Measurements from ENCODE around the gene TIPIN.
"Not testable (repeated sequence)": the region's sequence is repeated elsewhere in the genome, so short reads cannot be mapped to it uniquely, and the experiment has no call there.

Gene TIPIN

DNA sequence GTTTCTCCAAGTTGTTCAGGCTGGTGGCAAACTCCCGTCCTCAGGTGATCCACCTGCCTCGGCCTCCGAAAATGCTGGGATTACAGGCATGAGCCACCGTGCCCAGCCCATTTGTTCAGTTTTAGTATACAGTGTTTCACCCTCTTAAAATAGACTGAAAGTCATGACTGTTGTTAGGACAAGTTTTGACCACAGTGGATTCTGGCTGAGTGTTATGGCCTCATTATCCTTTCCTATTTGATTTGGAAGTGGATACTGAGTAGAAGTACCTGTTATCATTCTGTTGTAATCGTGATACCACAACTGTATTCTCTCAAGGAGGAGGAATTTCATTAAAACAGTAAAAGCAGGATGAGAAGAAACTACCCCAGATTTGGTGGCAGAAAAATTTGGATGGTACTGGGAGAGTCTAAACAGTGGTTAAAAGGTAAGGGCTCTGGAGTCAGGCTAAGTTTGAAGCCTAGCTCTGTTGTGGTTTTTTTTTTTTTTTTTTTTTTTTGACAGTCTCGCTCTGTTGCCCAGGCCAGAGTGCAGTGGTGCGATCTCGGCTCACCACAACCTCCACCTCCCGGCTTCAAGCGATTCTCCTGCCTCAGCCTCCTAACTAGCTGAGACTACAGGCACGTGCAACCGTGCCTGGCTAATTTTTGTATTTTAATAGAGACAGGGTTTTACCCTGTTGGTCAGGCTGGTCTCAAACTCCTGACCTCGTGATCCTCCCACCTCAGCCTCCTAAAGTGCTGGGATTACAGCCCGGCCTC is 32.8 kb upstream of the TIPIN start:
- H3K9me3 Mint-ChIP-seq, result no peaks in the 10 kb centered on the region
- peaks cover 78% of the 10 kb centered on the region for H3K4me1 Mint-ChIP-seq
- peak overlapping the region; percentile 97 for H3K4me3 Mint-ChIP-seq
- H3K36me3 Mint-ChIP-seq, result peaks cover 4% of the 10 kb centered on the region
- peak overlapping the region; percentile 68 for H3K27ac Mint-ChIP-seq
- H3K27me3 Mint-ChIP-seq, result no peaks in the 10 kb centered on the region

DNA sequence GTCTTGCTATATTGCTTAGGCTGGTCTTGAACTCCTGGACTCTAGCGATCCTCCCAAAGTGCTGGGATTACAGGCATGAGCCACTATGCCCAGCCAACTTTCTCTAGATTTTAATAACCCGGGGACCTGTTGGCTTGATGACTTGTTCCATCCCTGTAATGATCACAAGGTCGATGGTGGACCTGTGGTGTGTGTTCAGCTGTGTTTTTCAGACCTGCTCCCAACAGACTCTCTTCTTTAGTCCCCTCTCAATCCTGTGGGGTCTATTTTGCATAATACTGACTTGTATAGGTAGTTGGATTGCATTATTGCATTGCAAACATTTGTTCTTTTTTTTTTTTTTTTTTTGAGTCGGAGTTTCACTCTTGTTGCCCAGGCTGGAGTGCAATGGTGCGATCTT is 32.1 kb upstream of the TIPIN start:
- Mint-ChIP-seq H3K27ac (peak overlapping the region; percentile 68), H3K9me3 (no peaks in the 10 kb centered on the region), H3K4me3 (peak overlapping the region; percentile 97), H3K36me3 (peaks cover 4% of the 10 kb centered on the region), H3K4me1 (peaks cover 71% of the 10 kb centered on the region), H3K27me3 (no peaks in the 10 kb centered on the region)

DNA sequence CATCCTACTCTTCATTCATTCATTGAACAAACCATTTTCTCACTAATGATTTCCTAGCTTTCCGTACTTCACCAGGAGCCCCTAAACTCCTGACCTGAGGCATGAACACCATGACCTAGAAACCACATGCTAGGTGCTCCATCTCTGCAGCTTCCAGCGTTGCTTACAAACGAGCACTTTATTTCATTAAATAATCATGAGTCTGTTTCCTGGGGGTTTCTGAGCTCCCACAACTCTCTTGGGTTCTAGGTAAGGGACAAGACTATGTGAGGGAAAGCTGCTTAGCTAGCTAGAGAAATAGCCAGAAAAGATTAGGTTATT is 31.5 kb upstream of the TIPIN start:
- H3K4me1 Mint-ChIP-seq, result peaks cover 69% of the 10 kb centered on the region
- peaks cover 4% of the 10 kb centered on the region for H3K36me3 Mint-ChIP-seq
- peak overlapping the region; percentile 97 for H3K4me3 Mint-ChIP-seq
- peak overlapping the region; percentile 94 for H3K27ac Mint-ChIP-seq
- H3K27me3 Mint-ChIP-seq, result no peaks in the 10 kb centered on the region
- no peaks in the 10 kb centered on the region for H3K9me3 Mint-ChIP-seq

DNA sequence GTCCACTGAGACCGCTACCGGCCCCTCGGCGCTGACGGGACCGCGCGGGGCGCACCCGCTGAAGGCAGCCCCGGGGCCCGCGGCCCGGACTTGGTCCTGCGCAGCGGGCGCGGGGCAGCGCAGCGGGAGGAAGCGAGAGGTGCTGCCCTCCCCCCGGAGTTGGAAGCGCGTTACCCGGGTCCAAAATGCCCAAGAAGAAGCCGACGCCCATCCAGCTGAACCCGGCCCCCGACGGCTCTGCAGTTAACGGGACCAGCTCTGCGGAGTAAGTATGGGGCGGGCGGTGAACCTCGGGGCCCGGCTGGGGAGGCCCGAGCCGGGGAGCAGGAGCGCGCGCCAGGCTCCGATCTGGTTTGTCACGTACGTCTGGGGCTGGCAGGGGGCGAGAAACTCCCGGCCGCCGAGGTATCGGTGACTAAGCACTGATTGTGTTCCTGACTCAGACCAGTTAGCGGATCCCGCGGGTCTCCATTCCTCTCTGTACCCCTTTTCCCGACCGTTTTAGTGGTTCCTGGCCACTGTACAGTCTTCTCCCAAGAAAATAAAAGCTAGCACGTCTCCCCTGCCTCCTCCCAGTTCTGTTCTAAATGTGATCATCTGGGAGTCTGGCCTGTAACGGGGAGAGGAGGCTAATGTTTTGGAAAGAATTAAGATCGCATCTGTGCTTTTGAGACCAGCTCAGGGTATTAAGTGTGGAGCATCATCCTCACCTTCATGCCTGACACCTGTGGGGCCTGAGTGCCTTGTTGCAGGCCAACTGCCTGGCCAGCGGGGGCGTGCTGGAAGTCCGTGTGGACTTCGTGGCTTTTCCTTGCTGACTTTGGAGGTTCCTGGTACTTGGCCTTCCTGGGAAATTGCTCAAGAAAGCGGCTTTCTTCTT is 30.9 kb upstream of the TIPIN start:
- H3K27ac Mint-ChIP-seq, result peak overlapping the region; percentile 94
- H3K36me3 Mint-ChIP-seq, result peaks cover 4% of the 10 kb centered on the region
- H3K9me3 Mint-ChIP-seq, result no peaks in the 10 kb centered on the region
- peak overlapping the region; percentile 97 for H3K4me3 Mint-ChIP-seq
- peaks cover 65% of the 10 kb centered on the region for H3K4me1 Mint-ChIP-seq
- H3K27me3 Mint-ChIP-seq, result no peaks in the 10 kb centered on the region

DNA sequence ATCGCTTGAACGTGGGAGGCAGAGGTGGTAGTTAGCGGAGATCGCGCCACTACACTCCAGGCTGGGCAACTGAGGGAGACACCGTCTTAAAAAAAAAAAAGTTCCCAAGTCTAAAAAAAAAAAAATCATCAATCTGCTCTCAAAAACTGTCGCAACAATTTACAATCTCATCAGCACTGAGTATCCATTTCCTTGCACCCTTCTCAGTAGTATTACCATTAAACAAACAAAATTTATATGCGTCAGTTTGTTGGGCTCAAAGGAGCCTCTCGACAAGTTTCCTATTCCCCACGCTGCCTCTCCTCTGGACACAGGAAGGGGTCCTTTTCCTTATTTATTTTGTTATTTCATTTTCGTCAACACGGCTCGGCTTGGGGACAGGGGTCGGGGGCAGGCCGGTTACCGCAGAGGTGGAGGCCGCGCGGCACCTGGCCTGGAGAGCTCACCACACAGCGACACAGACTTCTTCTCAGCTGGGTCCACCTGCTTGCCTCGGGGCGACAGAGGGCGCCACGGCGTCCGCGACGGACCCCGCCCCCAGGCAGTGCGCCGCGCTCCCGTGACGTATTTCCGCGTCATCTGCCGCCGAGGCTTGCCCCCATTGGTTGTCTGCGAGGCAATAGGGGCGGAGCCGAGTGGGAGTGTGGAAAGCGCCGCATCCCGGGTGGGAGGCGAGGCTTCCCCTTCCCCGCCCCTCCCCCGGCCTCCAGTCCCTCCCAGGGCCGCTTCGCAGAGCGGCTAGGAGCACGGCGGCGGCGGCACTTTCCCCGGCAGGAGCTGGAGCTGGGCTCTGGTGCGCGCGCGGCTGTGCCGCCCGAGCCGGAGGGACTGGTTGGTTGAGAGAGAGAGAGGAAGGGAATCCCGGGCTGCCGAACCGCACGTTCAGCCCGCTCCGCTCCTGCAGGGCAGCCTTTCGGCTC is 30.0 kb upstream of the TIPIN start, which contains the start of gene MAP2K1:
TSS of gene MAP2K1 (plus strand) at position 709 of the 920 bp plus-strand sequence. CDS start 436 bp downstream, outside the sequence.
- H3K27me3 Mint-ChIP-seq, result no peaks in the 10 kb centered on the region
- peaks cover 4% of the 10 kb centered on the region for H3K36me3 Mint-ChIP-seq
- peak within 1 kb of the TSS; percentile 99 for H3K27ac Mint-ChIP-seq
- peak within 1 kb of the TSS; percentile 100 for H3K4me3 Mint-ChIP-seq
- H3K4me1 Mint-ChIP-seq, result peaks cover 56% of the 10 kb centered on the region
- no peaks in the 10 kb centered on the region for H3K9me3 Mint-ChIP-seq

DNA sequence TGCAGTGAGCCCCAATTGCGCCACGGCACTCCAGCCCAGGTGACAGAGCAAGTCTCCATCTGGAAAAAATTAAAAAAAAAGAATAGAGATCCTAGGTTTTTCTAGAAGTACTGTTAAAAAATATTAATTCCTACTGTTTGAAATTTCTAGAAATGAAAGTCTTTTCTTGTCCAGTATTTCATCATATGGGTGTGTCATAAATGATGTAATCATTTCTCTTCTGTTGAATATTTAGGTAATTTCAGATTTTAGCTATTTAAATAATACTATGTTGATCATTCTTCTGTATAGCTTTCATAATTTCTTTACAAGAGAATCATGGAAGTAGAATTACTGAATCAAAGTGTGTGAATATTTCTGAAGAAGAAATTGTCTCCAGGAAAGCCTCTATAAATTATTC is 24.9 kb upstream of the TIPIN start:
- not testable (repeated sequence) for H3K9me3 Mint-ChIP-seq, H3K4me3 Mint-ChIP-seq, H3K27me3 Mint-ChIP-seq, H3K36me3 Mint-ChIP-seq, H3K27ac Mint-ChIP-seq
- H3K4me1 Mint-ChIP-seq, result peaks cover 19% of the 10 kb centered on the region

DNA sequence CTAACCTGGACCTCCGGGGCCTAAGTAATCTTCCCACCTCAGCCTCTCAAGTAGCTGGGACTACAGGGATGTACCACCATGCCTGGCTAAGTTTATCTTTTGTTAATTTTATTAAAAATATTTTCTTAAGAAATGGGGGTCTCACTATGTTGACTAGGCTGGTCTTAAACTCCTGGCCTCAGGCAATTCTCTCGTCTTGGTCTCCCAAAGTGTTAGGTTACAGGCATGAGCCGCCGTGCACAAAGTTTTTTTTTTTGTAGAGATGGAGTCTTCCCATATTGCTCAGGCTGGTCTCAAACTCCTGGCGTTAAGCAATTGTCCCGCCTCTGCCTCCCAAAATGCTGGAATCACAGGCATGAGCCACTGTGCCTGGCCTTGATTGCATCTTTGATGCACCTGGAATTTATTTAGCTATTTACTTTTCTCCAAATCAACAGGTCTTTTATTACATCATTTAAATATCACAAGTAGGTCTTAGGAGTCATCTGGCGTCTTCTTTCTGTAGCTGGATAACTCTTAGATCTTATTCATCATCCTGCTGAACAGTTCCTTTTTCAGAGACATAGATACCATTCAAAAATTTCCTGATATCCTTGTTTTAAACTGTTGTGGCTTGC is 22.4 kb upstream of the TIPIN start:
- H3K27ac Mint-ChIP-seq, result no peak overlapping the region
- no peaks in the 10 kb centered on the region for H3K27me3 Mint-ChIP-seq
- H3K36me3 Mint-ChIP-seq, result peaks cover 2% of the 10 kb centered on the region
- no peaks in the 10 kb centered on the region for H3K9me3 Mint-ChIP-seq
- no peak overlapping the region for H3K4me3 Mint-ChIP-seq
- peaks cover 4% of the 10 kb centered on the region for H3K4me1 Mint-ChIP-seq

DNA sequence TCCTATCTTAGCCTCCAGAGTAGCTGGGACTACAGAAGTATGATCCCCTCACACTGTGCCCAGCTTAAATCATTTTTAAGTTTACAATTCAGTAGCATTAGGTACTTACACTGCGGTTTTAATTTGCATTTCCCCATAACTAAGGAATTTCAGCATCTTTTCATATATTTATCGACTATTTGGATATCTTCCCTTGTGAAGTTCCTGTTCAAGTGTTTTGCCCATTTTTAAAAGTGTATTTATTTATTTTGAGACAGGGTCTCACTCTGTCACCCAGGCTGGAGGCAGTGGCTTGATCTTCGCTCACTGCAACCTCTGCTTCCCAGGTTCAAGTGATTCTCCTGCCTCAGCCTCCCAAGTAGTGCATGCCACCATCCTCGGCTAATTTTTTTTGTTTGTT is 17.7 kb upstream of the TIPIN start:
- no peak overlapping the region for H3K27ac Mint-ChIP-seq
- H3K27me3 Mint-ChIP-seq, result no peaks in the 10 kb centered on the region
- no peak overlapping the region for H3K4me3 Mint-ChIP-seq
- H3K9me3 Mint-ChIP-seq, result no peaks in the 10 kb centered on the region
- peaks cover 22% of the 10 kb centered on the region for H3K4me1 Mint-ChIP-seq
- peaks cover 2% of the 10 kb centered on the region for H3K36me3 Mint-ChIP-seq

DNA sequence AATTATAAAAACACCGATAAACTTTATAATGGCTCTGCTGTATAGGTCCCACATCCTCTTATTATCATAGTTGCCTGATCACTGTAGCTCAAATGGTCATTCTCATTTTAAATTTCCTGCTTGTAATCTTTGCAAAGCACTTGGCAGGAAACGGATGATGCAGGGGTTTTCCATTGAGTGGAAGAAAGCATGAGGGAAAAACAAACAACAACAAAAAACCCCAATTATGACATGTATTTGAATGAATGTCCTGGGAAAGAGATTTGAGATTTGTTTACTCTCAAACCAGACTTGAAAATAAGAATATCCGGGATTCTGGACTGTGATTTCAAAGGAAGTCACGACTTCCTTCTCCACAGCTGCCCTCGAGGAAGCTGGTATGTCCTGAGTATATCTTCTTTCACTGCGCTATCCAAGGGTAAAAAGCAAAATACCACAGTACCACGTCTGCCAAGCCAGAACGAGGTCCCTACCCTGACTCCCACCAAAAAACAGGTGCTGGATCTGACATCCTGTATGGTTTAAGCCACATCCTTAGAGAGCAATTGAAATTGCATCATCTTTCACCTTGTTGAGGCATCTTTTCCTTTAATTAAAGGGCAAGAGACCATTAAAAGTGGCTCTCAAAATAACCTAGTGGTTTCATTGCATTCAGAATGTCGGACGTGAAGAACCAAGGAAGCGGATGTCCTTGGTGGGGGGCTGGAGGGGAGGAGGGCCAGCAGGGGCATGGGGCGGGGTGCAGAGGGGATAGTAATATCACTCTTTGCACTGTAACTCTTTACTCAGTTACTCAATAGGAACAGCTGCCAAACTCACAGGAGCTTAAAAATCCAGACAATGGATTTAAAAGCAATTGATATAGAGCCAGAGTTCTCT is 13.5 kb upstream of the TIPIN start:
- Mint-ChIP-seq H3K27me3 (no peaks in the 10 kb centered on the region), H3K27ac (peak overlapping the region; percentile 93), H3K4me1 (peaks cover 22% of the 10 kb centered on the region), H3K9me3 (no peaks in the 10 kb centered on the region), H3K4me3 (peak overlapping the region; percentile 80), H3K36me3 (peaks cover 2% of the 10 kb centered on the region)

DNA sequence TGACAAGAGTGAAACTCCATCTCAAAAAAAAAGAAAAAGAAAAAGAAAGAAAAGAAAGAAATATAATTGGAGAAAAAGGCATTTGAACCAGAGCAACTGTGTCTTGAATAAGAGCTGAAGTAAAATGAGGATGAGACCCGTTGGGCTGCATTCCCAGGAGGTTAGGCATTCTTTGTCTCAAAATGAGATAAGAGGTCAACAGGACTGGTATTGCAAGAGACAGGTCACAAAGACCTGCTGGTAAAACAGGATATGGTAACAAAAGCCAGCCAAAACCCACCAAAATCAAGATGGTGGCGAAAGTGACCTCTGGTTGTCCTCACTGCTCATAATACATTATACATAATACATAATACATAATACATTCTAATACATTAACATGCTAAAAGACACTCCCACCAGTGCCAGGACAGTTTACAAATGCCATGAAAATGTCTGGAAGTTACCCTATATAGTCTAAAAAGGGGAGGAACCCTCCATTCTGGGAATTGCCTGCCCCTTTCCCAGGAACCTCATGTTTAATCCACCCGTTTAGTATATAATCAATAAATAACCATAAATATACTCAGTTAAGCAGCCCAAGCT is 8.6 kb upstream of the TIPIN start:
- peaks cover 8% of the 10 kb centered on the region for H3K4me1 Mint-ChIP-seq
- no peaks in the 10 kb centered on the region for H3K36me3 Mint-ChIP-seq
- no peaks in the 10 kb centered on the region for H3K9me3 Mint-ChIP-seq
- no peak overlapping the region for H3K27ac Mint-ChIP-seq
- no peaks in the 10 kb centered on the region for H3K27me3 Mint-ChIP-seq
- H3K4me3 Mint-ChIP-seq, result no peak overlapping the region

DNA sequence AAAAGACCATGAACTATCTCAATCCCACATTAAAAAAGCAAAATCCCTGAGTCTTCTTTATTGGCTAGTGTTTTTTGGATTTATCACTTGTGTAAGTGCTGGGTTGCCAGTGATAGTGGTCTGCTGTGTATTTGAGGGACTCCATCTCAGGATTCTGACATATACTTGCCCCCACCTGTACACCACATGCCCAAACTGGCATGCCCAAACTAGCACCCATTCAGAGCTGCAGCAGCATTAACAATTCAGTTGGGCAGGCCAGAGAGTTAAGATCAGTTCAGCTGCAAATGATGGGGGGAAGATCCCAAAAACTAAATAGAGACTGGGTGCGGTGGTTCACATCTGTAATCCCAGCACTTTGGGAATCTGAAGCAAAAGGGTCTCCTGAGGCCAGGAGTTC is 6.3 kb upstream of the TIPIN start:
- Mint-ChIP-seq H3K27me3 (no peaks in the 10 kb centered on the region), H3K4me1 (no peaks in the 10 kb centered on the region), H3K27ac (no peak overlapping the region), H3K9me3 (no peaks in the 10 kb centered on the region), H3K4me3 (no peak overlapping the region), H3K36me3 (no peaks in the 10 kb centered on the region)

DNA sequence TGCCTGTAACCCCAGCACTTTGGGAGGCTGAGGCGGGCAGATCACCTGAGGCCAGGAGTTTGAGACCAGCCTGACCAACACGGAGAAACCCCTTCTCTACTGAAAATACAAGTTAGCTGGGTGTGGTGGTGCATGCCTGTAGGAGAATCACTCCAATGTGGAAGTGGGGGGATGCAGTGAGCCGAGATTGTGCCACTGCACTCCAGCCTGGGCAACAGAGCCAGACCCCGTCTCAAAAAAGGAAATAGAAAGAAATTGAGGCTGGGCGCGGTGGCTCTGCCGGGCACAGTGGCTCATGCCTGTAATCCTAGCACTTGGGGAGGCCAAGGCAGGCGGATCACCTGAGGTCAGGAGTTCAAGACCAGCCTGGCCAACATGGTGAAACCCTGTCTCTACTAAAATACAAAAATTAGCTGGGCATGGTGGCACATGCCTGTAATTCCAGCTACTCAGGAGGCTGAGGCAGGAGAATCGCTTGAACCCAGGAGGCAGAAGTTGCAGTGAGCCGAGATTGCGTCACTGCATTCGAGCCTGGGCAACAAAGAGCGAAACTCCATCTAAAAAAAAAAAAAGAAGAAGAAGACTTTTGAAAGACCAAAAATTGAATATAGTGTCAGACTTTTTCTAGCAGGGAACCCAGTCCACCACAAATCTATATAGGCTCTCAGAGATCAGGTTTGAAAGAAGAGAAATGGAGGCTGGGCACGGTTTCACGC is 5.4 kb upstream of the TIPIN start:
- not testable (repeated sequence) for H3K9me3 Mint-ChIP-seq, H3K27ac Mint-ChIP-seq, H3K27me3 Mint-ChIP-seq, H3K36me3 Mint-ChIP-seq, H3K4me3 Mint-ChIP-seq, H3K4me1 Mint-ChIP-seq

DNA sequence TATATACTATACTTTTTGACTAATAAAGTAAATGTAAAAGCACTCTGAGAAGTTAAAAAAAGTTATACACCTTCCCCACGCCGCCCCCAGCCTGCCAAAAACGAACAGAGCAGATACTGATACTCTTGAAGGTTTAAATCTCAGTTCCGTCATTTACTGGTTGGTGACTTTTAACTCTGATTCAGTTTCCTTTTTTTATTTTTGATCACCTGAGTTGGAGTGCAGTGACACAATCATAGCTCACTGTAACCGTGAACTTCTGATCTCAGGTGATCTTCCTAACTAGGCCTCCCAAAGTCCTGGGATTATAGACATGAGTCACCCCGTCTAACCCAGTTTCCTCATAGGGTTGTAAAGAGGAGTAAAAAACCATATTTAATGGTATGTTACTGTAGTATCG is 3.3 kb upstream of the TIPIN start:
- Mint-ChIP-seq H3K4me1 (peaks cover 18% of the 10 kb centered on the region), H3K9me3 (no peaks in the 10 kb centered on the region), H3K27ac (no peak overlapping the region), H3K36me3 (peaks cover 3% of the 10 kb centered on the region), H3K27me3 (no peaks in the 10 kb centered on the region), H3K4me3 (no peak overlapping the region)

DNA sequence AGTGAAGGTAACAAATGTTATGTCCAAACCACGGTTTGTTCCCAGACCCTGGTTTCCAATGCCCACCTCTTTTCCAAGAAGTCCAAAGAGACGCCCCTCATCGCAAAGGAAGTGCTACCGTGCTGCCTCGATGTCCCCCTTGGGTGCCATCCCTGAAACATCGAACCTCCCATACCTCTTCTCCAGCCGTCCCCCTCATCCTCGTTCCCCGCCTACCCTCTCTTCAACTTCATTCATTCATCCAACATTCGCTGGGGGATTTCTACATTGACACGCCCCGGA is 467 bp downstream of the TIPIN start:
- peak overlapping the region; percentile 98 for H3K4me3 Mint-ChIP-seq
- H3K36me3 Mint-ChIP-seq, result peaks cover 3% of the 10 kb centered on the region
- H3K27me3 Mint-ChIP-seq, result no peaks in the 10 kb centered on the region
- peaks cover 27% of the 10 kb centered on the region for H3K4me1 Mint-ChIP-seq
- H3K27ac Mint-ChIP-seq, result peak overlapping the region; percentile 100
- no peaks in the 10 kb centered on the region for H3K9me3 Mint-ChIP-seq

Data from activated naive CD4-positive, alpha-beta T cell treated with anti-CD3 and anti-CD28 coated beads, Interleukin-2, amount 50 U/mL, for 24 hours (primary cell).